DMS79 (cell line): ENCODE measurements around the gene ACSM6.

ENCODE experiments used
- DNase-seq: peaks from one replicate; lab custom pipeline; 2025; lab: John Stamatoyannopoulos, UW

Gene ACSM6

GRCh38 chr10:95245425-95246055 is 51.5 kb downstream of the ACSM6 start:
- DNase-seq = no peak

GRCh38 chr10:95246582-95247051 is 52.6 kb downstream of the ACSM6 start:
- DNase-seq = no peak

- DNase-seq = no peak
Measured at GRCh38 chr10:95247200-95247880, 53.3 kb downstream of the ACSM6 start.

- no peak for DNase-seq
Measured at GRCh38 chr10:95247881-95248583, 54.0 kb downstream of the ACSM6 start.

- DNase-seq = no peak
Measured at GRCh38 chr10:95248989-95249388, 55.0 kb downstream of the ACSM6 start.

GRCh38 chr10:95249467-95249866 is 55.4 kb downstream of the ACSM6 start:
- no peak for DNase-seq

GRCh38 chr10:95250856-95251255 is 56.8 kb downstream of the ACSM6 start:
- no peak for DNase-seq

- DNase-seq = no peak
Measured at GRCh38 chr10:95253007-95253406, 59.0 kb downstream of the ACSM6 start.

GRCh38 chr10:95253686-95254085 is 59.6 kb downstream of the ACSM6 start:
- DNase-seq = no peak

GRCh38 chr10:95254629-95255028 is 60.6 kb downstream of the ACSM6 start:
- no peak for DNase-seq

- DNase-seq = no peak
Measured at GRCh38 chr10:95256268-95256667, 62.2 kb downstream of the ACSM6 start.

GRCh38 chr10:95257849-95258248 is 63.8 kb downstream of the ACSM6 start:
- no peak for DNase-seq

GRCh38 chr10:95260397-95260881 is 66.4 kb downstream of the ACSM6 start:
- no peak for DNase-seq

- DNase-seq = no peak
Measured at GRCh38 chr10:95260909-95261552, 67.0 kb downstream of the ACSM6 start.

- DNase-seq = no peak
Measured at GRCh38 chr10:95261926-95262325, 67.9 kb downstream of the ACSM6 start.

GRCh38 chr10:95262763-95263518 is 68.9 kb downstream of the ACSM6 start:
- no peak for DNase-seq

- no peak for DNase-seq
Measured at GRCh38 chr10:95263864-95264226, 69.8 kb downstream of the ACSM6 start.

- no peak for DNase-seq
Measured at GRCh38 chr10:95264227-95265051, 70.4 kb downstream of the ACSM6 start.

GRCh38 chr10:95265572-95265971 is 71.5 kb downstream of the ACSM6 start:
- DNase-seq = no peak

- DNase-seq = no peak
Measured at GRCh38 chr10:95266674-95267095, 72.6 kb downstream of the ACSM6 start.

GRCh38 chr10:95267251-95267650 is 73.2 kb downstream of the ACSM6 start:
- DNase-seq = no peak
